Body of pancreas (tissue), 4 donors: ENCODE results near the gene MAGI1.

Source experiments
- POLR2A ChIP-seq, 3 donors: fragments of 450-650 bp; IDR thresholded peaks; one replicate each; pipeline ENCODE4 v1.6.1; 2016; ENCODE audit warnings: antibody characterized with exemption in 3 of 3, mild to moderate bottlenecking in 2 of 3
- TF ChIP-seq, protein P1 (sequence below), 7 experiments: fragments of 450-650 bp in 4 of 7; fragments of 200-600 bp in 3 of 7; sonication (generic) in 3 of 7; IDR thresholded peaks; one replicate each; pipeline ENCODE4 v1.5.1; 2016 to 2019; ENCODE audit warnings: antibody characterized with exemption in 7 of 7

DNA sequence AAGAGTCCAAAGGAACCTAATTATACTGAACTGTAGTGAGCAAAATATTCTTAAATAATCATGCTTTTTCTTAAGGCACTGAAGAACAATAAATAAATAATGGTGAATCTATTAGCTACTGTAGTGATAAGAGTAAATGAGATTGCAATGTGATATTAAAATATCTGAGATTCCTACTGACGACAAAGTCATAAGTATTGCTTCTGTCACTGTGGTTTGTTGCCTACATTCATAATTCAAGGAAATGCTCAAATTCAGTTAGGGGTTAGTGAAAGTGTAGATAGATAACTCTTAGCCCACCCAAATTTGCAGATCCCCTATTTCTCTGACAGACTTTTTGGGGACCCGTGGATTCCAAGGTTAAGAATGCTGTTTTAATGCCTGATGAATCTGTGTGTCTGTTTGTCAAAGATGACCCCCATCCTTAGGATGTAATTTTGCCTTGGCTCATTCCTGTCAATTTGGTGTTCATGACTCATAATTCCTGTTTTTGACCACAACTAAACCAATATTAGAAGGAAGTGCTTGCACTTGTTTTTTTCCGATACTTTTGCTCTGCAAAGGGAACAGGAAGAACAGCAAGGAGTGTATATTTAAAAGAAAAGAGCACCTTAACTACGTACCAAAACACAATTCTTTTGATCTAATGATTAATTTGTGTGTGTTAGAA is 86.7 kb downstream of the MAGI1 start:
- TF ChIP-seq, protein P1, sequence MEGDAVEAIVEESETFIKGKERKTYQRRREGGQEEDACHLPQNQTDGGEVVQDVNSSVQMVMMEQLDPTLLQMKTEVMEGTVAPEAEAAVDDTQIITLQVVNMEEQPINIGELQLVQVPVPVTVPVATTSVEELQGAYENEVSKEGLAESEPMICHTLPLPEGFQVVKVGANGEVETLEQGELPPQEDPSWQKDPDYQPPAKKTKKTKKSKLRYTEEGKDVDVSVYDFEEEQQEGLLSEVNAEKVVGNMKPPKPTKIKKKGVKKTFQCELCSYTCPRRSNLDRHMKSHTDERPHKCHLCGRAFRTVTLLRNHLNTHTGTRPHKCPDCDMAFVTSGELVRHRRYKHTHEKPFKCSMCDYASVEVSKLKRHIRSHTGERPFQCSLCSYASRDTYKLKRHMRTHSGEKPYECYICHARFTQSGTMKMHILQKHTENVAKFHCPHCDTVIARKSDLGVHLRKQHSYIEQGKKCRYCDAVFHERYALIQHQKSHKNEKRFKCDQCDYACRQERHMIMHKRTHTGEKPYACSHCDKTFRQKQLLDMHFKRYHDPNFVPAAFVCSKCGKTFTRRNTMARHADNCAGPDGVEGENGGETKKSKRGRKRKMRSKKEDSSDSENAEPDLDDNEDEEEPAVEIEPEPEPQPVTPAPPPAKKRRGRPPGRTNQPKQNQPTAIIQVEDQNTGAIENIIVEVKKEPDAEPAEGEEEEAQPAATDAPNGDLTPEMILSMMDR (IDR thresholded peaks at IDR 0.05), result no peak
- no peak for TF ChIP-seq POLR2A (IDR thresholded peaks at IDR 0.05)
